Endothelial cell of umbilical vein (primary cell): Measurements from ENCODE around the gene HIPK1. TPM values are rescaled to one million over a fixed set of nuclear protein-coding genes. Genes with fewer than 3 reads are reported as not detected.

Experiments used
- BruUV-seq: library from RNA; stranded (reverse); fragments of 400-500 nt; replicated peaks from 2 replicates; lab custom pipeline; 2021; lab: Mats Ljungman, UMichigan
- CTCF ChIA-PET: fragments of 300-600, 350-600 bp; sonication (Branson Sonifier 250); formaldehyde crosslinking; loops from one replicate; lab custom pipeline; 2021; ENCODE audit warnings: antibody characterized with exemption, inconsistent platforms; lab: Charles Lee
- POLR2A ChIA-PET: fragments of 300-600, 350-600 bp; sonication (Branson Sonifier 250); formaldehyde crosslinking; loops from one replicate; lab custom pipeline; 2021; ENCODE audit warnings: antibody characterized with exemption, inconsistent platforms; lab: Charles Lee
- DNase-seq: peaks from one replicate; pipeline ENCODE4 v3.0.0-alpha.2; 2011; ENCODE audit warnings: low read depth, low spot score
- FAIRE-seq: peaks from 2 replicates; lab custom pipeline; 2011; peaks lifted over from hg19 to GRCh38; lab: Jason Lieb, UNC
- H2AFZ ChIP-seq: 2 replicates; pipeline ENCODE4 v1.6.0; 2012; ENCODE audit warnings: low read depth, low read length, control low read depth, inconsistent platforms
- H3K27ac ChIP-seq: 2 replicates; pipeline ENCODE4 v1.5.1; 2011; ENCODE audit warnings: low read depth, mild to moderate bottlenecking, control low read depth, low read length, moderate library complexity; ENCODE audit not compliant: insufficient read depth
- H3K27me3 ChIP-seq, 2 experiments: 2 replicates each; pipeline versions ENCODE4 v1.6.0 to v1.6.1; 2011; ENCODE audit warnings: low read length in 2 of 2, mixed read lengths in 1 of 2; ENCODE audit not compliant: control insufficient read depth in 2 of 2, insufficient read depth in 2 of 2
- H3K36me3 ChIP-seq, 2 experiments: 2 replicates in 1 of 2; 3 replicates in 1 of 2; pipeline ENCODE4 v1.5.1; 2011; ENCODE audit warnings: low read length in 2 of 2, mild to moderate bottlenecking in 1 of 2, moderate library complexity in 1 of 2; ENCODE audit not compliant: control insufficient read depth in 2 of 2, insufficient read depth in 2 of 2; ENCODE audit errors: extremely low read depth in 1 of 2
- H3K4me1 ChIP-seq: 3 replicates; pipeline ENCODE4 v1.5.1; 2011; ENCODE audit warnings: mild to moderate bottlenecking, low read length; ENCODE audit not compliant: control insufficient read depth, insufficient read depth; ENCODE audit errors: extremely low read depth
- H3K4me2 ChIP-seq: 2 replicates; pipeline ENCODE4 v1.6.1; 2011; ENCODE audit warnings: low read length, control low read depth, mixed read lengths; ENCODE audit not compliant: insufficient read depth
- H3K4me3 ChIP-seq, 3 experiments: fragments of 200-600 bp in 1 of 3; sonication (generic), shearing (Covaris generic) in 1 of 3; replicated peaks in 1 of 3; 2 replicates each; pipeline ENCODE4 v1.5.1; 2011 to 2016; ENCODE audit warnings: control low read depth in 3 of 3, low read length in 3 of 3, mild to moderate bottlenecking in 2 of 3, inconsistent platforms in 1 of 3, low read depth in 1 of 3, moderate library complexity in 1 of 3; ENCODE audit not compliant: insufficient read depth in 1 of 3
- H3K79me2 ChIP-seq: 2 replicates; pipeline ENCODE4 v1.6.0; 2012; ENCODE audit warnings: low read length, inconsistent platforms; ENCODE audit not compliant: control insufficient read depth, insufficient read depth
- H3K9ac ChIP-seq: replicated peaks from 2 replicates; pipeline ENCODE3; 2011; ENCODE audit warnings: low read length, control low read depth; ENCODE audit not compliant: insufficient read depth; ENCODE audit errors: extremely low read depth
- H3K9me1 ChIP-seq: replicated peaks from 3 replicates; pipeline ENCODE4 v1.6.0; 2011; ENCODE audit warnings: mild to moderate bottlenecking, low read length; ENCODE audit not compliant: control insufficient read depth, insufficient read depth; ENCODE audit errors: extremely low read depth
- H3K9me3 ChIP-seq: replicated peaks from 2 replicates; pipeline ENCODE4 v1.5.1; 2012; ENCODE audit warnings: low read length, inconsistent platforms; ENCODE audit not compliant: control insufficient read depth, insufficient read depth
- H4K20me1 ChIP-seq: replicated peaks from 2 replicates; pipeline ENCODE3; 2011; ENCODE audit warnings: mild to moderate bottlenecking, low read length; ENCODE audit not compliant: control insufficient read depth, insufficient read depth; ENCODE audit errors: extremely low read depth
- CTCF ChIP-seq, 2 donors: IDR thresholded peaks; 1 replicate in 1 of 2; 2 replicates in 1 of 2; pipeline ENCODE4 v1.5.1; 2011; ENCODE audit warnings: low read length in 2 of 2, mild to moderate bottlenecking in 2 of 2, moderate library complexity in 2 of 2, control low read depth in 1 of 2, inconsistent platforms in 1 of 2, low read depth in 1 of 2; ENCODE audit not compliant: insufficient read depth in 1 of 2; ENCODE audit errors: extremely low read depth in 1 of 2
- EZH2 ChIP-seq: IDR thresholded peaks from 2 replicates; pipeline ENCODE4 v1.6.1; 2012; ENCODE audit warnings: borderline replicate concordance, low read depth, mild to moderate bottlenecking, moderate library complexity, low read length, inconsistent platforms; ENCODE audit not compliant: severe bottlenecking
- FOS ChIP-seq: IDR thresholded peaks from 2 replicates; pipeline ENCODE4 v1.6.1; 2011; ENCODE audit warnings: mild to moderate bottlenecking, low read length, moderate library complexity, borderline replicate concordance; ENCODE audit not compliant: insufficient read depth
- GATA2 ChIP-seq: IDR thresholded peaks from 2 replicates; pipeline ENCODE4 v1.7.0; 2011; ENCODE audit warnings: low read depth, mild to moderate bottlenecking, moderate library complexity, mixed read lengths, low read length; ENCODE audit not compliant: insufficient read length, insufficient read depth
- JUN ChIP-seq: IDR thresholded peaks from 2 replicates; pipeline ENCODE4 v1.6.1; 2011; ENCODE audit warnings: borderline replicate concordance, low read depth; ENCODE audit not compliant: insufficient read length, insufficient read depth
- MAX ChIP-seq: IDR thresholded peaks from 2 replicates; pipeline ENCODE4 v1.6.1; 2011; ENCODE audit not compliant: insufficient read depth, insufficient read length
- MYC ChIP-seq: IDR thresholded peaks from one replicate; pipeline ENCODE4 v1.6.1; 2011; ENCODE audit warnings: mild to moderate bottlenecking, low read depth, low read length
- POLR2A ChIP-seq: IDR thresholded peaks from 2 replicates; pipeline ENCODE4 v1.6.1; 2012; ENCODE audit warnings: low read depth, mild to moderate bottlenecking, control low read depth, low read length
- POLR2AphosphoS5 ChIP-seq: IDR thresholded peaks from 2 replicates; pipeline ENCODE4 v1.6.1; 2012; ENCODE audit warnings: low read depth, mild to moderate bottlenecking, control low read depth, low read length, moderate library complexity; ENCODE audit not compliant: insufficient read depth
- dilution Hi-C: fragments of 300-500 bp; cut with MboI; formaldehyde crosslinking; loops from one replicate; pipeline ENCODE4 v1.15.0; 2019; ENCODE audit warnings: low sequenced_read_pairs; ENCODE audit not compliant: extremely low pct_ligation_motif_present
- intact Hi-C: fragments of 100-400 bp; cut with micrococcal nuclease; formaldehyde crosslinking; loops from one replicate; pipeline ENCODE4 v1.10.0; 2022
- polyA plus RNA-seq, 4 experiments: library from polyadenylated mRNA; depleted of rRNA in 3 of 4; stranded (reverse) in 3 of 4; unstranded in 1 of 4; fragments of >200 nt; gene quantifications; 2 replicates each; pipeline versions ENCODE4 v1.2.1 to v1.2.3, GENCODE V29; 2011 to 2012; ENCODE audit warnings: missing spikeins in 1 of 4
- total RNA-seq: library from RNA; stranded (reverse); gene quantifications from 2 replicates; pipeline ENCODE4 v1.2.3, GENCODE V29; 2021

Gene HIPK1
- total and polyA plus RNA-seq, 2 donors (not counting 3 experiments of a cell fraction or from before 2014, with no cell fraction given): 39.3 to 56.1 TPM

GRCh38 chr1:114026797-114027196 lies 97.7 kb downstream of the HIPK1 start:
- no peak overlapping the region for H2AFZ ChIP-seq
- H3K9me1 ChIP-seq: no peaks in the 10 kb centered on the region
- H3K4me2 ChIP-seq: no peak overlapping the region
- no peaks in the 10 kb centered on the region for H3K9me3 ChIP-seq
- no peak overlapping the region for H3K27ac ChIP-seq
- H3K4me3 ChIP-seq: no peak overlapping the region
- DNase-seq (no peak), FAIRE-seq (no peak)
- dilution Hi-C loops (no loop called here), intact Hi-C loops (no loop called here)
- ChIA-PET CTCF (interaction anchor here (1.6 kb wide), 1 partner anchor 14 kb away, joined by 3 read pairs; no protein-coding TSS in a partner anchor), POLR2A (no interaction called here)
- no TSS peak for BruUV-seq
- no peaks in the 10 kb centered on the region for H3K4me1 ChIP-seq
- no peaks in the 10 kb centered on the region for H4K20me1 ChIP-seq
- no peaks in the 10 kb centered on the region for H3K36me3 ChIP-seq
- H3K27me3 ChIP-seq: peaks cover 0 to 2% of the 10 kb centered on the region in 2 experiments
- no peaks in the 10 kb centered on the region for H3K79me2 ChIP-seq
- TF ChIP-seq MYC: no peak
- no peak for TF ChIP-seq FOS
- no peak for TF ChIP-seq MAX
- no peak for TF ChIP-seq JUN
- TF ChIP-seq POLR2A: no peak
- no peak for TF ChIP-seq GATA2
- TF ChIP-seq POLR2AphosphoS5: no peak
- no peak for TF ChIP-seq EZH2
- TF ChIP-seq CTCF (IDR thresholded peaks at IDR 0.05; ENCODE audit: extremely low read depth in 1 of 2, insufficient read depth in 1 of 2, low read depth in 1 of 2, low read length in 2 of 2): no peak
- no peak overlapping the region for H3K9ac ChIP-seq

Other genes starting within 250 kb of the HIPK1 start
- 62.6 and 68.7 TPM in 2 replicates for gene PHTF1, start 169.8 kb upstream of the HIPK1 start, total RNA-seq
- gene PHTF1, start 169.8 kb upstream of the HIPK1 start, polyA plus RNA-seq: 20.3 and 26.3 TPM in 2 replicates
- 10.8 and 13.4 TPM in 2 replicates for gene RSBN1, start 116.8 kb upstream of the HIPK1 start, total RNA-seq
- 3.5 and 4.0 TPM in 2 replicates for gene RSBN1, start 116.8 kb upstream of the HIPK1 start, polyA plus RNA-seq
- gene PTPN22, start 57.6 kb upstream of the HIPK1 start, total RNA-seq: not detected in 2 replicates
- gene PTPN22, start 57.6 kb upstream of the HIPK1 start, polyA plus RNA-seq: not detected in 2 replicates
- gene BCL2L15, start 41.7 kb upstream of the HIPK1 start, total RNA-seq: 0.29 and 1.3 TPM in 2 replicates
- gene BCL2L15, start 41.7 kb upstream of the HIPK1 start, polyA plus RNA-seq: 0.28 and 0.40 TPM in 2 replicates
- gene AP4B1, start 24.5 kb upstream of the HIPK1 start, total RNA-seq: 29.4 and 33.0 TPM in 2 replicates
- gene AP4B1, start 24.5 kb upstream of the HIPK1 start, polyA plus RNA-seq: 15.4 and 21.9 TPM in 2 replicates
- 10.7 and 10.8 TPM in 2 replicates for gene DCLRE1B, start 24.0 kb upstream of the HIPK1 start, total RNA-seq
- gene DCLRE1B, start 24.0 kb upstream of the HIPK1 start, polyA plus RNA-seq: 5.6 and 6.1 TPM in 2 replicates
- 1.7 and 3.4 TPM in 2 replicates for gene OLFML3, start 50.1 kb downstream of the HIPK1 start, total RNA-seq
- gene OLFML3, start 50.1 kb downstream of the HIPK1 start, polyA plus RNA-seq: 3.9 TPM in 2 replicates
- gene SYT6, start 224.5 kb downstream of the HIPK1 start, total RNA-seq: not detected in 2 replicates
- gene SYT6, start 224.5 kb downstream of the HIPK1 start, polyA plus RNA-seq: 0.04 TPM in 1 of 2 replicates, not detected in the other